ENCODE measurements around the gene RDH8.
A peak's percentile ranks its signal among the peaks of the same experiment; 100 is the strongest.

Gene RDH8, protein sequence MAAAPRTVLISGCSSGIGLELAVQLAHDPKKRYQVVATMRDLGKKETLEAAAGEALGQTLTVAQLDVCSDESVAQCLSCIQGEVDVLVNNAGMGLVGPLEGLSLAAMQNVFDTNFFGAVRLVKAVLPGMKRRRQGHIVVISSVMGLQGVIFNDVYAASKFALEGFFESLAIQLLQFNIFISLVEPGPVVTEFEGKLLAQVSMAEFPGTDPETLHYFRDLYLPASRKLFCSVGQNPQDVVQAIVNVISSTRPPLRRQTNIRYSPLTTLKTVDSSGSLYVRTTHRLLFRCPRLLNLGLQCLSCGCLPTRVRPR

DNA sequence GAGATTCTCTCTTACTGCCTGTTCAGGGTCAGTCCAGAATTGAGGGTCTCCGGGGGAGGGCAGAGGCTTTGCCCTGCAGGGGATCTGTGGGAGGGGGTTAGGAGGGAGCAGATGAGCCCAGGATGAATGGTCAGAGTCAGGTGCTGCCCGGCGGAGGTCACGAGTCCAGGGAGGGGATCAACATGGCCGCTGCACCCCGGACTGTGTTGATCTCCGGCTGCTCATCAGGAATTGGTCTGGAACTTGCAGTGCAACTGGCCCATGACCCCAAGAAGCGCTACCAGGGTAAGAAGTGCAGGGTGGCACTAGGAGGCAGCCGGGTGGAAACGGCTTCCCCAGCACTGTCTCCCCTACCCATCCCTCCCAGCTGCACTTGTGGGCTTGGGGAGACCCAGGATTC lies at the start of gene RDH8:
TSS of gene RDH8 (plus strand) at position 168 of the 400 bp plus-strand sequence. CDS start at position 183, 15 bp downstream.
- no peak for DNase-seq (ENCODE audit: low spot score)

DNA sequence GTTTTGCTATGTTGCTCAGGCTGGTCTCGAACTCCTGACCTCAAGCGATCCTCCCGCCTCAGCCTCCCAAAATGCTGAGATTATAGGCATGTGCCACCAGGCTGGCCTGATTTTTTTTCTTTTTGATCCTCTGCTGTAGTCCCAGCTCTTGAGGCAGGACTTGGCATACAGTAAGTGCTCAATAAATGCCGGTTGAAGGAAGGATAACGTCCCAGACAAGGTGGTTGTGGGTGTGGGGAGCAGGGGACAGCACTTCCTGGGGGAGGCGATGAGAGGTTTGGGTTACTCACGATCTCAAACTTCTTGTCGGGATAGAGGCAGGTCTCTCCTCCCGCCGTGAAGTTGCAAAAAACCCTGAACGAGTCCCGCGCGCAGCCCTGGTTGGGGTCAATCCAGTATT lies 47.3 kb upstream of the RDH8 start:
- DNase-seq (ENCODE audit: low spot score): no peak

DNA sequence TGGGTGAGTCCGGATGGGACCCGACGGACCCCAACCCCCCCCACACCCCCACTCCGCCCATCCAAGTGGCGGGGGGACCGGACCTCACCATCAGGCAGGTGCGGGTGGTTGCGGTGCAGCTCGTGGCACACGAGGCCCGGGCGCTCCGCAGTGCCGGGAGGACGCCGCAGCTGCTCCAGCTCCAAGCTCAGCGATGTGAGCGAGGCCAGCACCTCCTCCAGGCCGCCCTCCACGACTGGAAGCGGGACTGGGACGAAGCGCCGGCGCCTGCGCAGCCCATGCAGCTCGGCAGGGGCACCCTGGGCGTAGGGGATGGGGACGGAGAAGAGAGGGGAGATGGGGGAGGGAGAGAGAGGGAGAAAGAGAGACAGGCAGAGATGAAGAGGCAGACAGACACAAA lies 46.8 kb upstream of the RDH8 start:
- no peak for DNase-seq (ENCODE audit: low spot score)

DNA sequence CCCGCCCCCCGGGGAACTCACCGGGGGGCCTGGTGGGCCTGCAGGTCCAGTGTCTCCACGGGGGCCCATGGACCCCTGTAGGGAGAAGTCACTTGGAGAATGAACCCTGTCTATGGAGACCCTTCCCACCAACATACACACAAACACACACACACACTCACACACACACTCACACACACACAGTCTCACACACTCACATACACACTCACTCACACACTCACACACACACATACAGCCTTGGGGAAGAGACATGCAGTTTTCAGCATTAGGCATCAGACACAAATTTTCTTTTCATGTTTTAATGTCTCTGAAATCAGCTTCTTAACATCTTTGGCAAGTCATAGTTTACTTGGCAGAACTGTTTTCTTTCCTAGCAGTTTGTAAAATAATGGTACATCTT lies 46.0 kb upstream of the RDH8 start:
- DNase-seq (ENCODE audit: low spot score): no peak

DNA sequence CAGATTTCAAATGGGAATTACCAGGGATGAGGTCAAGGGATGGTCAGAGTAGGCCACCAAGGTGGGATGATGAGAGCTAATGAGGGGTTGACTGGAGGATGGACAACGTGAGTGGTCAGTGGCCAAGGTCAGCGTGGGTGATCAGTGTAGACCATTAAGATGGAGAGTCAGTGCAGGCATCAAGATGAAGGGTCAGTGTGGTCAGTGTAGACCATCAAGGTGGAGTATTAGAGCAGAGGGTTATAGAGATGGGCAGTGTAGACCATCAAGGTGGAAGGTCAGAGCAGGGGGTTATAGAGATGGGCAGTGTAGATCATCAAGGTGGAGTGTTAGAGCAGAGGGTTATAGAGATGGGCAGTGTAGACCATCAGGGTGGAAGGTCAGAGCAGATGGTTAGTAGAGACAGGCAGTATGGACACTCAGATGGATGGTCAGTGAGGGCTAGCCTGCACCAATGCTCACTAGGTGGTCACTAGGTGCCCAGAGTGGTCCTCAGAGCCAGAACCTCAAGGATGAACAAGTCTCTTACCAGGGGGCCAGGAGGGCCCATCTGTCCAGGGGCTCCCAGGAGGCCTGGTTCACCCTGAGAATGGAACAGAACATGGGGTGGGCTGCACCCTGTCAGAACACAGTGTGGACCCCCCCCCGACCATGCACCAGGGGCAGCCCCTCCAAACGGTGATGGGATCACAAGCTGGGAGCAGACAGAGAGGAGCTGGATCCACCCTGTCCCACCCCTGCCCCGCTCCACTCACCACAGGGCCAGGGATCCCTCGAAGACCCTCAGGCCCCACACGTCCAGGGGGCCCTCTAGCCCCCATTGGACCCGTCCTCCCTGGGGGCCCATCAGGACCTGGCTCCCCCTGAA lies 44.2 kb upstream of the RDH8 start:
- no peak for DNase-seq (ENCODE audit: low spot score)

DNA sequence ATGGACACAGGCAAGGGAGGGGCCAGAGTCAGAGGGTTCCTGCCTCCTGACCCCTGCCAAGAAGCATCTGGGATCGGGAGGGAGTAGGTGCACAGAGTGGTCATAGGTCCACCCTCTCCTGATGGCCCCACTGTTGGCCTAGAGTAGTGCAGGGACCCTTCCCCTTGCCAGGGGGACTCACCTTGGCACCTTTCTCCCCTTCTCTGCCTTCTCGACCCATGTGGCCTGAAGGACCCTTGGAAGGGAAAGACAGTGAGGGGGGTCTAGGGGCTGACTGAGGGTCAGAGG lies 43.7 kb upstream of the RDH8 start:
- no peak for DNase-seq (ENCODE audit: low spot score)

DNA sequence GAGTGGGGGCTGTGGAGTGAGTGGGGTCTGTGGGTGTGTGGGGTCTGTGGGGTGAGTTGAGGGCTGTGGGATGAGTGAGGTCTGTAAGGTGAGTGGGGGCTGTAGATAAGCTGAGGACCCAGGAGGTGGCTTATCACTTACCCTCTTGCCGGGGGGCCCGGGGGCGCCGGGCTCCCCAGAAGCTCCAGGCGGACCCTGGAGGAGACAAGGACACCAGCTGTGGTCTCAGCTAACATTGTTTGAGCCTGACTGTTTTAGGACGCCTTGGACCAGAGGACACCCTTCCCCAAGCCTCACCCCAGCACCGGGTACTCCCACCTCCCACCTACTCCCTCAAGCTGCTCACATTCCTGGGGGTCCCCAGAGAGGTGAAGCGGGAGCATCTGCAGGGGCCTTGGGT lies 42.8 kb upstream of the RDH8 start:
- DNase-seq (ENCODE audit: low spot score): no peak

DNA sequence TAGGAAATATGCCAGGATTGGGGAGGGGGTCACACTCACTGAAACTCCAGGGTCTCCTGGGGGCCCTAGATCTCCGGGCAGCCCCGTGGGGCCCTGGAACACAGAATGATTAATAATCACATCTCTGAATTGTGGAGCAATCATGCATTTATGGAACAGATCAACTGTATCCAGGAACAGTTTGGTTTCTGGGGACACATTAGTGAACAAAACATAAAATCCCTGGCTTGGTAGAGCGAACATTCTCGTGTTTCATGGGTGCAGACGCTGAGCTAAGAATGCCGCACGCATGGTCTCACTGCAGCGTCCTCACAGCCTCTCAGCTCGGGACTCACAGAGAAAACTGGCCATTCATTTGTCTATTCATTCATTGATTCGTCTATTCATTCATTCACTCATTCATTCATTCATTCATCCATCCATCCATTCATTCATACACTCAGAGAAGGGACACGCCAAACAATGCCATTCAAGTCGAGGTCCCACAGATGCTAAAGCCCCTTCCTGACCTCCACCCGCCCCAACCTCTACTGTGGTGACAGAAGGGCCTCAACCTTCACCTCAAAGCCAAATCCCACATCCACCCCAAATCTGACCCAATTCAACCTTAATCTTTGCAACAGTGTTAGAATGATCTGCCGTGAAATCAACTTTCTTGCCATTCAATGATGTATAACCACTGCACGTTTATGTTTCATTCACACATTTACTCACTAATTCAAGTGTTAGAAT lies 42.0 kb upstream of the RDH8 start:
- DNase-seq (ENCODE audit: low spot score): no peak

DNA sequence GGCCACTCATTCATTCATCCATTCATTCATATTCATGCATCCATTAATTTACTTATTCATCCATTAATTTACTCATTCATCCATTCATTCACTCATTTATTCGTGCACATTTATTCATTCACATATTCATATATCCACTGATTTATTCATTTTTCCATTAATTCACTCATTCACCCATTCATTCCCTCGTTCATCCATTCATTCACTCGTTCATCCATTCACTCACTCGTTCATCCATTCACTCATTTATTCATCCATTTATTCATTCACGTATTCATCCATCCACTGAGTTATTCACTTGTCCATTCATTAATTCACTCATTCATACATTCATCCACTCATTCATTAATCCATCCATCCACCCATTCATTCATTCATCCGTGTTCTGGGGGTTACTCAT lies 41.2 kb upstream of the RDH8 start:
- DNase-seq (ENCODE audit: low spot score): no peak

DNA sequence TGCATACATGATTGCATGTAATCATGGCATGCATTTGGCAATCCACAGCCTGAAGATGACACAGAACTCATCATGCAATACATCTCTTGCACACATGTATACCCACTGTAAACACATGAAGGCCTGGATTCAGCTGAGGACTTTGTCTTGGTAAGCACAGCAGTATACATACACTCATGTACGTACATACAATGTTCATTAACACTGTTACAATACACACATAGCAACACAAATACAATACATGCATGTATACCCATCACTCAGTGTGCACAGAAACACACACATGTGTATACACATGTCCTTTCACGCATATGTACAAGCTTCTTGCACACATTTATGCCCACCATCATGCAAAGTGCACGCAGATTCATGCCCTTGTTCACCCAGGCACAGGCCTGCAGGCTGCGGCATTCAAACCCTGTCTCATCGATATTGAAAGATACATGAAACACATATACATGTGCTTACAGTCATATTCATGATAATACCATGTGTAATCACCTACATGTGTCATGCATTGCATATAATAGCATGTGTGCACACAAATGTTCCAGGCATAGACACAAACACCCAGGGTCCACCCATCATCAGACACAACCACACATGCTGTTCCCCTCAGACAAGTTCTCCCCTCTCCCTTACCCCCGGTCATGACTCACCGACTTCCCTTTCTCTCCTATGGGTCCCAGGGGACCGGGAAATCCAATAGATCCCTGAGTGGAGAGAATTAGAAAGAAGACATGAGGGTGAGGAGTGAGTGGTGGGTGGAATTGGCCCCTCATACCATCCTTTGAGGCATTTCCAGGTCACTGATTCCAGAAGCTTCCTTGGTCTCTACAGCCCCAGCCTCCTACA lies 31.6 kb upstream of the RDH8 start:
- DNase-seq (ENCODE audit: low spot score): no peak

DNA sequence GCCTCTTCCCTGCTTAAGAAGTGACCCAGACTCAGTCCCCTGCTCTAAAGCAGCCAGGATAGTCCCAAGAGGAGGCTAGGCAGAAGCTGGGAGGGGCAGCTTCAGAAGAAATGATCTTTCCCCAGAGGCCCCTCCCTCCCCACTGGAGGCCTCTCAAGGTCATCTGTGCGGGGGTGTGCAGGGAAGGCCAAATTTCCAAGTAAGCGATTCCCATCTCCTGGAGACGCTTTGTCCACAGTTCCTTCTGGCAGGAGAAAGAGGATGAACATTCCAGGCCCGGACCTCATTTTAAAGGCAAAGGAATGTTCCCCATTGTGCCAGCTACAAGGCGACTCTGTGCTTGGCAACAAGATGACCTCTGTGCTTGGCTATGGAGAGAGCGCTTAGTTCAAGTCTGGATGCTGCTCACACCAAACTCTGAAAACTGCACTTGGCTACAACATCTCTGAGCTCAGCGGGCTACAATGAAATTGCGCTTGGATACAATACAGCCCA lies 26.4 kb upstream of the RDH8 start:
- peak; percentile 79 for DNase-seq (ENCODE audit: low spot score)

DNA sequence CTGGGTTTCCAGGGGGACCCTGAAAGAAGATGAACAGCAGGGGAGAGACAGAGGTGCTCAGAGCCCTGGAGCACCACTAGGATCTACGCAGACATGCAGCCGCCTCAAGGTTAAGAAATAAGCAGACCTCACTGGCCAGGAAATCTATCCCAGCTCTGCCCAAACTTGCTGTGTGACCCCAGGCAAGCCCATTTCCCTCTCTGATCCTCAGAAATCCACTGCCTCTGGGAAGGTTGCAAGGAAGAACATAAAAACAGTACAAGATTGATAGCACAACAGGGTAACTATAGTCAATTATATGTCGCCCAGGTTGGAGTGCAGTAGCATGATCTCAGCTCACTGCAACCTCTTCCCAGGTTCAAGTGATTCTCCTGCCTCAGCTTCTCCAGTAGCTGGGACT lies 23.8 kb upstream of the RDH8 start:
- no peak for DNase-seq (ENCODE audit: low spot score)

DNA sequence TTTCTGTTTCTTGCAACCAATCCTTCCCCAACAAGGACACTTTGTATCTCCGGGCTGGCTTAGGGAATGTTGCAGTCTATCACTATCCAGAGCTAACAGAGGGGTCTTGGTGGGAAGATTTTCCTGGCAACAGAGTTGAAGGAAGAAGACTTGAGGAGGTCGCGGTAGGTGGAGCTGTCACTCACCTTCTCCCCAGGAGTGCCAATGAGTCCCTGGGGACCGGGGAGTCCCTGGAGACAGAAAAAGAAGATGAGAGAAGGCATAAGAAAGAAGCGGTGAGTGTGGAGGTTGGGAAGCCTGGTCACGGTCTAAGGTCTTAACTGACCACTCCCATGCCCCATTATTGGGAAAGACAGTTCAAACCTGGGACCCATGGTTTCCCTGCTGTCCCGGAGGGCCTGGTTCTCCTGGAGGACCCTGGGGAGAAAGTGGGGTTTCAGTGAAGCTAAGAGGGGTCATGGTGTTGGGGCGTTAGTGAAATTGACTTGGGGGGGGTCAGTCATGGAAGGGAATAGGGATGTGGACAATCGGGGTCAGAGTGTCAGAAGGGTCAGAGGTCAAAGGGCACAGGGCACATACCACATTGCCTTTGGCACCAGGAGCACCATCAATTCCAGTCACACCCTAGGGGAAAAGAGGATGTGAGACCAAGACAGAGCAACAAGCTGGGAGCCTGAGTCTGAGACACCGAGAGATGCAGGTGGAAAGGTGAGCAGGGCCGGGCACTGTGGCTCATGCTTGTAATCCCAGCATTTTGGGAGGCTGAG lies 21.7 kb upstream of the RDH8 start:
- no peak for DNase-seq (ENCODE audit: low spot score)

DNA sequence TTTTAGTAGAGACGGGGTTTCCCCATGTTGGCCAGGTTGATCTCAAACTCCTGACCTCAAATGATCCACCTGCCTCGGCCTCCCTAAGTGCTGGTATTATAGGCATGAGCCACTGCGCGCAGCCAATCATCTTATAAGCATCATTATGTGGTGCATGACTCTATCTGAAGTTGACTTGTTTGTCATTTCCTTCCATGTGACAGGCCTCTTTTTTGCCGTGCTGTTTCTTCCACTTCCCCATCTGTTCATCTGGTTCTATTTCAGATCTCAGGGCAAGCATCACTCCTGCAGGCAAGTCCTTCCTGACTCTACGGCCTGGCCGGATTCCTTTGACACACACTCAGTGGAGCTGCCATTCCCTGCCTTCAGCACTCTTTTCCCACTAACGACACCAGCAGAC lies 18.2 kb upstream of the RDH8 start:
- no peak for DNase-seq (ENCODE audit: low spot score)

DNA sequence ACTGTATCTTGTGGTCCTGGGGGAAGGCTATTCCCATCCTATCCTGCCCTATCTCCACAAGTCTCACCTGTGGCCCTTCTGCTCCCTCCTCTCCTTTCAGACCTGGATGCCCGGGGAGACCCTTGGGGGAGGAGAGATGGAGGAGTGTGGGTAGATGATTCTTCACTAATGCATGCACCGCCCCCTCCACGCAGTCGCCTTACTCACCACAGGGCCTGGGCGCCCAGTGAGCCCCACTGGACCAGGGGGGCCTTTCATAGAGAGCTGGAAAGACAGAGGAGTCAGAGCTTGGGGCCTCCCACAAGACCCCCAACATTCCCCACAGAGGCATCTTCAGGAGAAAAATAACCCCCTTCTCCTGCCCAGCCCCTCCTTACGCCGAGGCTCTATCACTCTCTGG lies 17.3 kb upstream of the RDH8 start:
- DNase-seq (ENCODE audit: low spot score): no peak

DNA sequence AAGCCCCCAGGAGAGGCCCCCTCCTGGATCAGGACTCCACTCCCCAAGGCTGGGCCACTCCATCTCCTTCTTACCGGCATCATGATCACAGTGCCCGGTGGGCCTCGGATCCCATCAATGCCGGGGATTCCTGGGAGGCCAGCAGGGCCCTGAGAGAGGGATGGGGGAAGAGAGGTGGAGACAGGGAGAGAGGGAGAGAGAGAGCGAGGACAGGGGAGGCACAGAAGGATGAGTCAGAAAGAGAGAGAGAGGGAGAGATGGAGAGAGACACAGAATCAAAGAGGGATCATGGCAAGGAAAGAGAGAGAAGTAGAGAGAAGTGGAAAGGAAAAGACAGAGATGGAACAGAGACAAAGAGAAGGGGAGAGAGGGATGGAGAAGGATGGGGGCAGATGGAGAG lies 16.7 kb upstream of the RDH8 start:
- no peak for DNase-seq (ENCODE audit: low spot score)

DNA sequence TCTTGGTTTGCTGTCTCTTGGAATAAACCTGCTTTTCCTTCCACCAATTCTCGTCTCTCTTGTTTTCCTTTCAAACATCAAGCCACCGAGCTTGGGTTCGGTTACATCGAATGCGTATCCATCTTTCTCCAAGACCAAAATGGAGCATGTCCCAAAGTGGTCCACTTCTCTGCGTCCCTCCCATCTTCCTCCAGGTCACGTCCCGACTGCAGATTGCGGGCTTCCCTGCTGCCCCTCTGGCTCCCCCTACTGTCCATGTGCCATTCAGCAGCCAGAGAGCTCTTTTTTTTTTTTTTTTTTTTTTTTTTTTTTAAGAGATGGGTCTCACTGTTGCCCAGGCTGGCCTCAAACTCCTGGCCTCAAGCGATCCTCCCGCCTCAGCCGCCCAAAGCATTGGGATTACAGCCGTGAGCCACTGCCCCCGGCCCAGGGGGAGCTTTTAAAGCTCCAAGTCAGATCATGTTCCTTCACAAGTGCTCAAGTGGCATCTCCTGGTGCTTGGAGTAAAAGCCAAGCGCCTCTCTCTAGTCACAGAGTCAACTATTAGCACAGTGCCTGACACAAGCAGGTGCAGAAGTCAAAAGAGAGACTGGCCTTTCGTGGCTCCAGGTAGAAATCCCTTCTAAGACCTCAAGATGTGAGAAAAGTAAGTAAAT lies 13.0 kb upstream of the RDH8 start:
- peak; percentile 87 for DNase-seq (ENCODE audit: low spot score)

DNA sequence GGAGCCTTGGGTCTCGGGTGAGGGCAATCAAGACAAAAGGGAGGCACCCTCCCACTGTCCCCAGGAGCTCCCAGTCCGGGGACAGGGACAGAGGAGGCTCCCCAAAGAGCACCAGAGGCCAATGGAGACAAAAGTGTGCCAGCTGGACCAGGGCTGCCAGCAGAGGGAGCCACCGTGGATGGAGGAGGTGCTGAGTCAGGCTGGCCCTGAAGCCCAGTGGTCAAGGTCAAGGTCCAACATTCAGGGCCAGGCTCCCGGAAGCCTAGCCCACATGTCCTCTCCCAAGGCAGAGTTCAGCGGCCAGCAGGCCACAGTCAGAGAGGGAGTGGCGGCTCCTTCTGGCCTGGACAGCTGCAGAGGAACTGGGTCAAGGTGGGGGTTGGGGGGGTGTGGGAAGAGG lies 11.4 kb upstream of the RDH8 start:
- DNase-seq (ENCODE audit: low spot score): no peak

DNA sequence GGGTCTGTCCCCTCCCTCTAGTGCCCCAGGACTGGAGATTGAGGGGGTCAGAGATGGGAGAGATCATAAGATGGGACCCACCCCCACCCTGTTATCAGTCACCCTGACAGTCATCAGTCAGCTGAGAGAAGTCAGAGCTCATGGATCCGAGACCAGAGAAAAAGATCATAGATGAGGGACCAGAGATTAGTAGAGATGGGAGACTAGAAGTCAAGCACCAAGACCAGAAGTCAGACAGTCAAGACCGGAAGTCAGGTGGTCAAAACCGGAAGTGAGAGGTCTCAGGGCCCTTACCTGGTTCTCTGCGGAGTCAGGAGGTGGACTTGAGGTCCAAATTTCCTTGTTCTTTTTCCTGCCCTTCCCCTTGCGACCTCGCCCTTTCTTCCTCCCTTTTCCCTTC lies 10.0 kb upstream of the RDH8 start:
- DNase-seq (ENCODE audit: low spot score): no peak

DNA sequence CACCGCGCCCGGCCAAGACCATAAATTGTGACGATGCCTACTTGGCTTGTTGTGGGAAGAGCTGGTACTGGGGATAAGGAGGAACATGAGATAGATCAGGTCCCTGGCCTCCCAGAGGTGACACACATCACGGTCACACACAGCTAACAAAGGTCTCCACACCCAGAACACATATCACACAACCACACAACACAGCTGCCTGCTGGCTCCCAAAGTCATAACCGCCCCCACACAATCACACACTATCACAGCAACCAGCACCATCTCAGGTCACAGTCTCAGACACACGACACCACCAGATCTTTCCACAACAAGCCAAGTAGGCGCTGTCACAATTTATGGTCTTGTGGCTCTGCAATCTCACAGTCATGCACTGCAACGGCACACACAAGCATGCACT lies 8.7 kb upstream of the RDH8 start:
- DNase-seq (ENCODE audit: low spot score): no peak

All from AG08395 (cell line).